ENCODE results near the gene TOP1. TPM values are rescaled to one million over a fixed set of nuclear protein-coding genes. Genes with fewer than 3 reads are reported as not detected.

Gene TOP1
- polyA plus RNA-seq, 3 donors: 6.9 to 11.5 (median 11.5) TPM

DNA sequence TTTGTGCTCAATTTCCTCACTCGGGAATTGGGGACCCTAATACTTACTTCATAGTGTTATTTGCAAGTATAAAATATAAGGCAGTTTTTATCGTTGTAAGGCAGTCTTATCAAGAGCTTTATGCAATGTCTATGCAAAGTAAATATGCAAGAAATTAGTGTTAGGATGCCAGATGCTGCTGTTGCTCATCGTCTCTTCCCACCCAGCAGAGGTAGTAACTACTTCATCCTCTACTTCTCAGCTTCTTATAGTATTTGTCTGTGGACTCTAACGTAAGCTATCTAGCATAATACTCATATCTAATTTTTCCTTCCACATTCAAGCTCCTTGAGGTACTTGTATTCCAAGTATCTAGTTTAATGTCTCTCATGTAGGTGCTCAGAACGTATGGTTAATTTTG is 120.3 kb downstream of the TOP1 start:
- Mint-ChIP-seq H3K9me3 (peaks cover 0 to 2% (median 0%) of the 10 kb centered on the region in 7 donors), H3K4me3 (no peak overlapping the region), H3K36me3 (no peaks in the 10 kb centered on the region), H3K4me1 (no peaks in the 10 kb centered on the region), H3K27ac (no peak overlapping the region), H3K27me3 (ENCODE audit: low read depth in 3 of 3) (peaks cover 15 to 23% (median 20%) of the 10 kb centered on the region in 3 donors)
- TF ChIP-seq, protein P1, sequence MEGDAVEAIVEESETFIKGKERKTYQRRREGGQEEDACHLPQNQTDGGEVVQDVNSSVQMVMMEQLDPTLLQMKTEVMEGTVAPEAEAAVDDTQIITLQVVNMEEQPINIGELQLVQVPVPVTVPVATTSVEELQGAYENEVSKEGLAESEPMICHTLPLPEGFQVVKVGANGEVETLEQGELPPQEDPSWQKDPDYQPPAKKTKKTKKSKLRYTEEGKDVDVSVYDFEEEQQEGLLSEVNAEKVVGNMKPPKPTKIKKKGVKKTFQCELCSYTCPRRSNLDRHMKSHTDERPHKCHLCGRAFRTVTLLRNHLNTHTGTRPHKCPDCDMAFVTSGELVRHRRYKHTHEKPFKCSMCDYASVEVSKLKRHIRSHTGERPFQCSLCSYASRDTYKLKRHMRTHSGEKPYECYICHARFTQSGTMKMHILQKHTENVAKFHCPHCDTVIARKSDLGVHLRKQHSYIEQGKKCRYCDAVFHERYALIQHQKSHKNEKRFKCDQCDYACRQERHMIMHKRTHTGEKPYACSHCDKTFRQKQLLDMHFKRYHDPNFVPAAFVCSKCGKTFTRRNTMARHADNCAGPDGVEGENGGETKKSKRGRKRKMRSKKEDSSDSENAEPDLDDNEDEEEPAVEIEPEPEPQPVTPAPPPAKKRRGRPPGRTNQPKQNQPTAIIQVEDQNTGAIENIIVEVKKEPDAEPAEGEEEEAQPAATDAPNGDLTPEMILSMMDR (IDR thresholded peaks at IDR 0.05): no peak
- no peak overlapping the region for H3K9ac ChIP-seq (ENCODE audit: insufficient read depth, low read length, poor library complexity, severe bottlenecking)
- 90% methylated on average over 1 of the region's 5 CpGs for WGBS (ENCODE audit: insufficient coverage)
- no peak overlapping the region for H3K4me3 ChIP-seq (replicated peaks in 1 of 3; ENCODE audit: low read depth in 2 of 3, low read length in 3 of 3)
- no peaks in the 10 kb centered on the region for H3K79me2 ChIP-seq (ENCODE audit: insufficient read depth, low read length)
- H3K27me3 ChIP-seq (ENCODE audit: control insufficient read depth in 2 of 2, insufficient read depth in 2 of 2, low read length in 2 of 2): peaks cover 3% of the 10 kb centered on the region in 2 donors
- H3K36me3 ChIP-seq (replicated peaks in 1 of 2; ENCODE audit: control insufficient read depth in 1 of 2, insufficient read depth in 2 of 2, low read length in 2 of 2): no peaks in the 10 kb centered on the region
- H4K20me1 ChIP-seq (ENCODE audit: insufficient read depth, low read length): no peaks in the 10 kb centered on the region
- H3K4me2 ChIP-seq (replicated peaks; ENCODE audit: extremely low read depth, low read length, poor library complexity, severe bottlenecking): no peak overlapping the region
- H3K9me3 ChIP-seq (replicated peaks in 1 of 2; ENCODE audit: control insufficient read depth in 1 of 2, insufficient read depth in 1 of 2, low read length in 2 of 2): no peaks in the 10 kb centered on the region
- H3K4me1 ChIP-seq (ENCODE audit: control insufficient read depth in 1 of 2, insufficient read depth in 2 of 2, low read length in 2 of 2): no peaks in the 10 kb centered on the region
- no peak overlapping the region for H3K27ac ChIP-seq (ENCODE audit: low read depth in 1 of 2, low read length in 2 of 2)
- intact Hi-C loops (cut with micrococcal nuclease): no loop called here
- no peak for DNase-seq
- H2AFZ ChIP-seq (ENCODE audit: insufficient read depth, low read depth, low read length, poor library complexity, severe bottlenecking): no peak overlapping the region

GRCh38 chr20:41150664-41151063 is 122.0 kb downstream of the TOP1 start:
- H3K9me3 Mint-ChIP-seq: peaks cover 0 to 2% (median 0%) of the 10 kb centered on the region in 7 donors
- DNase-seq: no peak
- no peak overlapping the region for H3K27ac ChIP-seq (ENCODE audit: low read depth in 1 of 2, low read length in 2 of 2)
- no peak overlapping the region for H3K4me3 ChIP-seq (replicated peaks in 1 of 3; ENCODE audit: low read depth in 2 of 3, low read length in 3 of 3)
- H3K4me1 ChIP-seq (ENCODE audit: control insufficient read depth in 1 of 2, insufficient read depth in 2 of 2, low read length in 2 of 2): no peaks in the 10 kb centered on the region
- intact Hi-C loops (cut with micrococcal nuclease): no loop called here
- no peaks in the 10 kb centered on the region for H3K36me3 Mint-ChIP-seq
- peaks cover 3% of the 10 kb centered on the region in 2 donors for H3K27me3 ChIP-seq (ENCODE audit: control insufficient read depth in 2 of 2, insufficient read depth in 2 of 2, low read length in 2 of 2)
- no peaks in the 10 kb centered on the region for H4K20me1 ChIP-seq (ENCODE audit: insufficient read depth, low read length)
- peak overlapping the region in 1 of 7 donors; percentile 40 for H3K27ac Mint-ChIP-seq
- TF ChIP-seq, protein P1 (IDR thresholded peaks at IDR 0.05): no peak
- H2AFZ ChIP-seq (ENCODE audit: insufficient read depth, low read depth, low read length, poor library complexity, severe bottlenecking): no peak overlapping the region
- H3K79me2 ChIP-seq (ENCODE audit: insufficient read depth, low read length): no peaks in the 10 kb centered on the region
- no peak overlapping the region for H3K9ac ChIP-seq (ENCODE audit: insufficient read depth, low read length, poor library complexity, severe bottlenecking)
- H3K9me3 ChIP-seq (replicated peaks in 1 of 2; ENCODE audit: control insufficient read depth in 1 of 2, insufficient read depth in 1 of 2, low read length in 2 of 2): no peaks in the 10 kb centered on the region
- H3K4me3 Mint-ChIP-seq: peak overlapping the region in 1 of 2 donors; percentile 16
- no CpG with 5 or more reads among the region's 3 CpGs for WGBS (ENCODE audit: insufficient coverage)
- no peaks in the 10 kb centered on the region for H3K4me1 Mint-ChIP-seq
- peaks cover 20 to 23% (median 22%) of the 10 kb centered on the region in 3 donors for H3K27me3 Mint-ChIP-seq (ENCODE audit: low read depth in 3 of 3)
- H3K36me3 ChIP-seq (replicated peaks in 1 of 2; ENCODE audit: control insufficient read depth in 1 of 2, insufficient read depth in 2 of 2, low read length in 2 of 2): no peaks in the 10 kb centered on the region
- no peak overlapping the region for H3K4me2 ChIP-seq (replicated peaks; ENCODE audit: extremely low read depth, low read length, poor library complexity, severe bottlenecking)

All from CD14-positive monocyte (primary cell).